CD4-positive, alpha-beta T cell treated with Interleukin-12 subunit alpha and Interleukin-12 subunit beta, for 1 hour (primary cell): ENCODE measurements around the gene PACRG.
A peak's percentile ranks its signal among the peaks of the same experiment; 100 is the strongest.

Source experiments
- DNase-seq: peaks from one replicate; pipeline ENCODE4 v3.0.0-alpha.2; 2020

Gene PACRG

DNA sequence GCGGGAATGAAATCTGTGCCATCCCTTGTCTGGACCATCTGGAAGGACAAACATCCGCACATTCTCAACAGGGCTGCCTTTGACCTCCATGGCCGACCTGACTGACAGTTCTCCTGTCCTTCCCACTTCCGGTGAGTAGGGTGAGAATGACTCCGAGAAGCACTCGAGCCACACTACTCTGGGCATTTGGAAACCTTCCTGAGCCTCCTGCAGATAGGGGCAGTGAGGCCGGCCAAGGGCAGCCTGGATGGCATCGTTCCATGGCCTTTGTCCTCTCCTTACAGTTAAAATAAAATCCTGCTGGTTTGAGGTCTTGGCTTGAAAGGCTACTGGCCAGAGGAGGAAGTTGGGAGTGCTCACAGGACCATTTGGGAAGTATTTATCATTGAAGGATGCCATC is 615.8 kb downstream of the PACRG start:
- DNase-seq, result no peak

DNA sequence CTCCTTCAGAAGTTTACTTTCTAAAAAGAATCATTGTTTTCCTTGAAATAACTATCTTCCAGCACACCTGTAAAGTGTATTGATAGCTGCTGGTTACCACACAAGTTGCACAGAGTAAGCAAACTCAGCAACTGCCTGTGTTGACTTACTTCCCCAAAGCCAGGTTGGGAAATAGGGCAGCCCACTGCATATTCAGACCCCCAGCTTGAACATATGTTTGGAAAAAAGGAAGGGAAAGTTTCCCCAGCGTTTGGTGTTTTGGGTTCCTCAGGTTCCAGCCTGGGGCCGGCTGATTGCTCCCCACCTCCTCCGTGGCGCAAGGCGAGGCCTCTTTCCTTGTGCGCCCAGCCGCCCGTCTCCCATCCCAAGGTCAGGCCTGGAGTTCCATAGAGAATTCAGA is 616.6 kb downstream of the PACRG start:
- no peak for DNase-seq

DNA sequence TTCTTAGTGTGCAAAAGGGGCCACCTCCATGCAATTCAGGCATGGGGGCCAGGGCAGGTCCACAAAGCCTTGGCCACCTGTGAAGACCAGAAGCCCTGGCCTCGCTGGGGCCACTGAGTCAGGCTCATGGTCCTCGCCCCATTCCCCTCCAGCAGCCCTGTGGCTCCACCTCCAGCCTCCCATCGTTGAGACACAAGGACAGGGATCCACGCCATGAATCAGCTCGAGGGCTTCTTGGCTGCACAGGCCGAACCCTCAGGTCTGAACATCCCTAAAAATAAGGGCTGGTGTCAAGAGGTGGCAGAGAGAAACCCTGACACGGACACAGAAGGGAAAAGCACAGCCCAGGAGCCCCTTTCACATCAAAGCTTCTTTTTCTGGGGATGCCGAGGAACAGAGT is 618.2 kb downstream of the PACRG start:
- no peak for DNase-seq

DNA sequence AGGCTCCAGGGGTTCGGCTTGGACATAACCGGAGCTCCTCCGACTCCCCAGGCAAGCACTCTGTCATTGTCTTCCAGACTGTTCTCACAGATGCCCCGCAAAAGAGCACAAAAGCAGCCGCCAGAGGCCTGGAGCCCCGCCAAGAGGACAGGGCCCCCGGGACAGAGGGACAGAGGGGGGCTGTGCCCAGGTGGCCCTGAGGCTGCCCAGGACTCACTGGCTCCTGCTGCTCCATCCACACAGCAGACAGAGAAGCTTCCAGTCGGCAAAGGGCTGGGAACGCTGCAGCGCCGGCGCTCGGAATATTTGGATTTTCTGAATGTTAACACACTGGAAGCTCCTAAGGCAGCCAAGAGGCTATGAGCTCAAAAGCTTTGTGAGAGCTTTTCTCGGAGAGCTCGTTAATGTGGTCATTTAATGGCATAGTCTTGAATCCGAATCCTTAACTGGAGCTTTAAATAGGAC is 618.8 kb downstream of the PACRG start:
- no peak for DNase-seq

DNA sequence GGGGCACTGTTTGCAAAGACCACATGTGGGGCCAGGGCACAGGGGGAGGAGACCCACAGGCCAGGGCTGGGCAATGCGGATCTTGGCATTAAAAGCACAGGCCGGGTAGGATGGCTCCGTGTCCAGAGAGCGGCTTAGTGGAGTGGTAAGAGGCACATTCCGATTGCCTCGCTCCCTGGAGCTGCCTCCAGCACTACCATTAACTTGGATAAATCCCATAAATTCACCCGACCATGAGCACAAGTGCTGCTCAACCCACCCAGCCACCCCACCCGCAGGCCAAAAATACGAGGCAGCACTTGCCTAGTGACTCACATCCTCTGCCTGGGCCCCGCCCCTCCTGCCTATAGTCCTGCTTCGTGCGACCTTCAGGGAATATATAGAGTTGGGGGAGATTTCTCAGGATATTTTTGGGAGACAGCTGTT is 619.3 kb downstream of the PACRG start:
- no peak for DNase-seq

DNA sequence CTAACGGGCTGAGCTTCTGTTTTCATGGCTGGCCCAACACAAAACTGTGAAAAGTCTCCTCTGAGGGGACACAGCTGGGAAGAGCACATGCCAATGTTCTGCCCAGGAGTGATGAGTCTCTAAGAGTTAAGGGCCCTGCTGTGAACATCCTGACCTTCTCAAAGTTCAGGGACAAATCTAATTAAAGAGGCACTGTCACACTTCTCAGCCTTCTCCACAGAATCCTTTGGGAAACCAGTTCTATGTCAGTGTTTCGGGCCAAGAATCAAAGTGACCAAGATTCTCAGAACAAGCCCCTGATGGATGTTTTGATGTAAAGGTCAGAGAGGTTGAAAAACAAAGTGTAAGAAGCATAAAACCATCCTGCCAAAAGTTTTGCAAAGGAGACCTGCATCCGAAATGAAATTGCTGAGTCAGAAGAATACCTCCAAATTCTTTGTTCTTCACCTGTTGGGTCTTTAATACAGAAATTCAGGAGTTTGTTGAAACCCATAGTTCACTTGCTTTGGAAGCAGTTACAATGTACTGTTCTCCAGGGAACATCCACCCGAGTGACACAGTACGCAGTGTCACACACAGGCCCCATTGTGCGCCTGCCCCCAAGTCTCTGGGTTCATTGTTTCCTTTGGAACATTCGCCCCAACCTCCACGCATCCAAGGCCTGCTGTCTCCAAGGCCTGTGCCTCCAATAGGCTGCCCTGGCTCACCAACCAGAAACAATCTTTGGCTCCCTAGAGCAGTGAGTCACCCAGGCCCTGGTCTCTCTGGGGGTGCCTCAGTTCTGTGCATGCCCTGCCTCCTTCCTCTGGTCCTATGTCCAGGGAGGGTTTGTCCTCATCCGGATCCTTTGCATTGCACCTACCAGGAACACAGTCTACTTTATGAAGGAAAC is 621.3 kb downstream of the PACRG start:
- no peak for DNase-seq

DNA sequence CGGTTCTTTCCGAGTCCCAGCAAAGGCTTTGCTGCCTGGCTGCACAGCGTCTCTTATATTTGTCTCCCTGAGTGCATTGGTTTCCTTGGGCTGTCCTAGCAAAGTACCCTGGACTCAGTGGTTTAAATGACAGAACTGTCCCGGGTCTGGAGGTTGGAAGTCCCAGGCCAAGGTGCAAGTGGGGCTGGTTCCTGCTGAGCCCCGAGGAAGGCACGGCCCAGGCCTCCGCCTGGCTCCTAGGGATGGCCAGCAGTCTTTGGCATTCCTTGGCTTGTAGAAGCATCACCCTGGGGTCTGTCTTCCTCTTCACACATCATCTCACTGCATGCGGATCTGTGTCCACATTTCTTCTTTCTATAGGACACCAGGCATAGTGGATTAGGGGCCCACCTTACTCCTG is 621.9 kb downstream of the PACRG start:
- no peak for DNase-seq

DNA sequence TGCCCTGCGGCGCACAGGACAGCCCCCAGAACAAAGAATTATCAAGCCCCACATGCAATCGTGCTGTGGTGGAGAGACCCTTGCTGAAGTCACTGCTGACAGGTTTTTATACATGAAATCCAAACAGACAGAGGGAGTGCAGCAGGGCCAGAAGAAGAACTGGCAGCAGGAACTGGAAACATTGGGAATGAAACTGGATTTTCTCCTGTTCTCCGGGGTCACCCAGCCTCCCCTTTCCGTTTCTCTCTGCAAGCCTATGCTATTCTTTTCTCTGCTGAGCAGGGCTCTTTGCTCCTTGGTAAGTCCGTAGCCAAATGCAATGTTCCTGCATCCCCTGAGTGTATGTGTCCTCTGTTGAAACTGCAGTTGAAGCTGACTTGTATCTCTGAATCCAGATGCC is 623.2 kb downstream of the PACRG start:
- DNase-seq, result no peak

DNA sequence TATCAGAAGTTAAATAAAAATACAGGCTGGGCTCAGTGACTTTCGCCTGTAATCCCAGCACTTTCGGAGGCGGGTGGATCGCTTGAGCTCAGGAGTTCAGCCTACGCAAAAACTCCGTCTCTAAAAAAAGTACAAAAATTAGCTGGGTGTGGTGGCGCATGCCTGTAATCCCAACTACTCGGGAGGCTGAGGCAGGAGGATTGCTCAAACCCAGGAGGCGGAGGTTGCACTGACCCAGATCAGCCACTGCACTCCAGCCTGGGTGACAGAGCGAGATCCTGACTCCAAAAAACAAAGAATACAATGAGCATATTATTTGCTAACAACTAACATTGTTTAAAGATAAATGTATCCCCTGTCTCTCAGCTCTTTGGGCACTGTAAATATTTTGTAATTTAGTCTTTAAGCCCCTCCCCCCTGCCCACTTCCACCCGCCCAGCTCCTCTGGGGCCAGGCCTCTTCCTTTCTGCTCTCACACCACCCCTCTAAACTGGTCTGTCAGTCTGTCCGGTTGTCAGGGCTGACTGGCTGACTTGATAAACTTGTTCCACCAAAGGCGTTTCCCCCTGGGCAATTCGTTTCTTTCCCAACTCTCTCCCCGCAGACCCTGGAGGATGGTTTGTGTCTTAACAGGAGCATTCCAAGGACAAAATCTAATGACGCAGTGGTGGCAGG is 624.4 kb downstream of the PACRG start:
- DNase-seq, result no peak

DNA sequence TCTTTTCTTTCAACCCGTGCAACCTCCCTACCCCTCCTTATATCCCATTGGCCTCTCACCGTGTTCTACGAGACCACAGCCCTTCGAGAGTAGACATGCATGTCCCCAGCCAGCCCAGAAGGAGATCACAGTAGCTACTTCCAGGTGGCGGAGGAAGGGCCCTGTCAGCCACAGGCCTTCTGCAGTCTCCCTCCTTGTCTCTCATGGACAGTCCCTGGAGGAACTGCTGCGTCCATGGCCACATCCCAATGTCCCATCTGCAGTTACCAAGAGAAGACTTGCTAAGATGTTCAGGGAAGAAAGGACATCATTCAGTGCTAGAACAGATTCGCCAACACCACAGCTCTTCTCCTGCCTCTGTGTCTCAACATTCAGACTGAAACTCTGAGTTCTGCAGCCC is 625.2 kb downstream of the PACRG start:
- no peak for DNase-seq

DNA sequence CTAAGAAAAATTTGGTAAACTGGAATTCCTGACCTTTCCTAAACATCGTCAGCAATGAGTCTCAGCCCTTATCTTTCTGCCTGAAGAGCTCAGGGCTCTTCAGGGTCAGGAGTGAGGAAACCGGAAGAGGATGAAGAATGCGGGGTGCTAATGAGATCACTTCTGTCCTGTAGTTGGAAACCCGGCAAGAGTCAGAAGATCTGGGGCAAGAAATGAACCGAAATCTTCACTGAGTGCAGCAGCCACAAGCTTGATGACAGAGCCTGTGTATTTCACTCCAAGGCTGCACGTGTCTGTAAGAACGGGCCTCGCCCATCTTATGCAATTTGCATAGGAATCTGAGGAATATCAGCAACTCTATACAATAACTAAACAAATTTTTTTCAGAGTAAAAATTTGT is 626.3 kb downstream of the PACRG start:
- no peak for DNase-seq

DNA sequence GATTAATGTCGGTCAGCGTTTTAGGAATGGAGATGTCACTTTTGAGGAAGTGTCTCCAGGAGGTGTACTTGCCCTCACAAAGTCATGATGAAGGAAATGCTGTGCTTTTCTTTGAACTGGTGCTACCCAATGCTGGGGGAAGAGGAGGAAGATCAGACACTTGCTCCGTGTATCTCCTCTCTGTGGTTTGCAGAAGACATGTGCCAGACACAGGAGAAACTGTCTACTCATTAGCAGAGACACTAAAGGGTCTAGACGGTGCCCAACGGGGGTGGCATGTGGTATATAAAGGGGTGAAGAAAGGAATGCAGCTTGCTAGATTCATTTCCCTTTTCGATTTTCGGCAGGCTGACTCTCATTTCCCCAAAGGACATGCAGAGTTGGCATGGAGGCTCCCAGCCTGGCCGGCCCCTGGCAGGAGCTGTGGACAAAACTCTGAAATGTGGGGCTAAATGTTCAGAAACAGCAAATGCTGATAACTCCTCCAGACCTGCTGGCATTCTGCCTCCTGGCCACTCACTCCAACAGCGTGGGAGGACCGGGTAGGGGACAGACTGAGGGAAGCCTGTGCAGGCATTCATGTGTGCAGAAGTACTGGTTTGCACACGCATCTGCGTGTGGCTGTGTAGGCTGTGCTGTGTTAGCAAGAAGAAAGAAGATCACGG is 627.1 kb downstream of the PACRG start:
- DNase-seq, result no peak

DNA sequence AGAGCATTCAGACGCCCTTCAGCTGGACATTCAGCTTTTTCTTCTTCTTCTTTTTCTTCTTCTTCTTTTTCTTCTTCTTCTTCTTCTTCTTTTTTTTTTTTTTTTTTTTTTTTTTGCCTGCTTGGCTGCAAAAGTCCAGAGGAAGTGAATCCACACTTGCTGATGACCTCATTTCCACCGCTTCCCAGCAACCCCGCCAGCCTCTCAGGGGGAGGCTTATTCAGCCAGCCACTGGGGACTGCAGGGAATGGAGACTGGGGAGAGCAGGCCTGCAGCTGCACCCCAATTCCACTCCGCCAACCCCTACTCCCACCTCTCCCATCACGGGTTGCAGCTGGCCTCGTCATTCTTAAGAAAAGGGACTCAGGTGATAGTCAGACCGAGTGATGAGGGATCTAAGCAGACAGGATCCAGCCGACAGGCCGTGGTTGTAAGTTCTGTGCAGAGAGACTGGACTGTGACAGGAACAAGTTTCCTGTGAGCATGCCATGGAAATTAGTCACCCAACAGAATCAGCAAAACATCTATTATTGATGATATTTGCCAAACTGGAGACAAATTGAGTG is 627.7 kb downstream of the PACRG start:
- DNase-seq, result no peak

DNA sequence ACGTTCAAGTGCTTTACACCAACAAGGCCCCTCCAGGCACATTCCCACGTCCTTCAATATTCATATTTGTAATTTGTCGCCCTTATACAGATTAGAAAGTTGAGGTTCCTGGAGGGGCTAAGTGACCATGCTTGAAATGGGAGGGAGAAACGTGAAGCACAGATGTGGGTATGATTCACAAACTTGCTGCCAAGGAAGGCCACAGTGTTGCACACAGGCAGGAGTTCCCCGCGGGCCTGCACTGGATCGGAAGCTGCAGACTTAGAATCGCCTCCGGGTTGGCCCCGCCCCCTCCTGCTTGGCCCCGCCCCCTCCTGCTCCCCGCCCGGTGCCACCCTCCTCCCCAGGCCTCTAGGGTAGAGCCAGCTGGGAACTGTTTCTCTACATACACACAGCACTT is 628.5 kb downstream of the PACRG start:
- DNase-seq, result peak; percentile 20

DNA sequence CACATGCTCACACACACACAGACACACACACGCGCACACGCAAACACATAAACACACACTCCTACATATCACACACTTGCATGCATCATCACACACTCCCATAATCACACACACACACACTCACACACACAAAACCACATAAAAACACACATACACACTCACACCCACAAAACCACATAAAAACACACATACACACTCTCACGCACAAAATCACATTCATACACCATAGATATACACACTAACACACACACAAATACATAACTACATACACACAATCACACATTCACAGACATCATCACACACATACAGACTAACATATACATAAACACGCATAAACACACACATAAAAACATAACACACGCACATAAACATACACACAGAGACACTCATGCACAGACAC is 629.0 kb downstream of the PACRG start:
- DNase-seq, result no peak

DNA sequence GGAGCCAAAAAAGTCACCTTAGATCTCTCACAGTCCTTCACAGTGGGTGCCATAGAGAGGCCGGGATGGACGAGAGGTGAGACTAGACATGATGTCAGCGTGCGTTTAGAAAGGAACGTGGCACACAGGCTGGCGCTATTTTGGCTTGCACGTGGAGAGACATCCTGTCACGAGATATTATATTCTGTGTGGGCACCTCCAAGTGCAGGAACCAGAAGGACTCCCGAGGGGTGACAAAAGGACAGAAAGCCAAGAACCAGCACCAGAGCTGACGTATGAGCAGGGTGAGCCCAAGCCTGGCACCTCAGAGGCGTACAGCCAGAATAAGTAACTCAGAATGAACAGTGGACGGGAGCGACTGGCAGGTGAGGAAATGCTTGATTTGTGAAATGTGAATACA is 636.9 kb downstream of the PACRG start:
- no peak for DNase-seq
